Ishikawa (cell line): Measurements from ENCODE around the gene SSUH2.

Experiments
- CEBPB ChIP-seq: IDR thresholded peaks from 2 replicates; pipeline ENCODE4 v1.6.1; 2012
- CREB1 ChIP-seq: IDR thresholded peaks from 2 replicates; pipeline ENCODE4 v1.6.1; 2012; ENCODE audit warnings: low read depth
- EGR1 ChIP-seq: IDR thresholded peaks from 2 replicates; pipeline ENCODE4 v1.6.1; 2012
- EP300 ChIP-seq: IDR thresholded peaks from 2 replicates; pipeline ENCODE4 v1.6.1; 2012; ENCODE audit warnings: borderline replicate concordance
- FOXM1 ChIP-seq: IDR thresholded peaks from 2 replicates; pipeline ENCODE4 v1.6.1; 2012; ENCODE audit warnings: low read depth, borderline replicate concordance
- MAX ChIP-seq: IDR thresholded peaks from 2 replicates; pipeline ENCODE4 v1.6.1; 2012
- NFIC ChIP-seq: IDR thresholded peaks from 2 replicates; pipeline ENCODE4 v1.6.1; 2012
- RAD21 ChIP-seq: IDR thresholded peaks from 2 replicates; pipeline ENCODE4 v1.6.1; 2012; ENCODE audit warnings: low read depth
- REST ChIP-seq: IDR thresholded peaks from 2 replicates; pipeline ENCODE4 v1.6.1; 2012; ENCODE audit warnings: low read depth, mild to moderate bottlenecking
- TAF1 ChIP-seq: IDR thresholded peaks from 2 replicates; pipeline ENCODE4 v1.6.1; 2012; ENCODE audit warnings: low read depth, mild to moderate bottlenecking
- TCF12 ChIP-seq: IDR thresholded peaks from 2 replicates; pipeline ENCODE4 v1.6.1; 2012; ENCODE audit warnings: low read depth
- TEAD4 ChIP-seq: IDR thresholded peaks from 2 replicates; pipeline ENCODE4 v1.6.1; 2012
- USF1 ChIP-seq: IDR thresholded peaks from 2 replicates; pipeline ENCODE4 v1.6.1; 2012
- YY1 ChIP-seq: IDR thresholded peaks from 2 replicates; pipeline ENCODE4 v1.6.1; 2012; ENCODE audit warnings: low read depth
- ZBTB7A ChIP-seq: IDR thresholded peaks from 2 replicates; pipeline ENCODE4 v1.6.1; 2012; ENCODE audit warnings: low read depth

SSUH2 gene

GRCh38 chr3:8657804-8658305 is 13.3 kb upstream of the SSUH2 start:
- TF ChIP-seq MAX, result 0 out of 2 replicates have a peak, but pooled peaks have one; percentile 8
- TF ChIP-seq EP300, result no peak

- TF ChIP-seq TCF12 (no peak), RAD21 (no peak), MAX (0 out of 2 replicates have a peak, but pooled peaks have one; percentile 26)
Observed at GRCh38 chr3:8656240-8656639, 11.6 kb upstream of the SSUH2 start.

- no peak for TF ChIP-seq YY1
- peak; percentile 68; the same call in 1 of the 2 replicates for TF ChIP-seq TCF12
- TF ChIP-seq TEAD4, result peak; percentile 54
- peak; percentile 50; the same call in 1 of the 2 replicates for TF ChIP-seq FOXM1
- peak; percentile 82 for TF ChIP-seq EP300
- TF ChIP-seq RAD21, result no peak
Observed at GRCh38 chr3:8655387-8655835, 10.8 kb upstream of the SSUH2 start.

- TF ChIP-seq FOXM1, result peak; percentile 55
- peak; percentile 28; the same call in 1 of the 2 replicates for TF ChIP-seq NFIC
- peak; percentile 71 for TF ChIP-seq TCF12
- TF ChIP-seq TEAD4, result peak; percentile 56
- peak; percentile 80 for TF ChIP-seq EP300
Observed at GRCh38 chr3:8654572-8655329, 10.2 kb upstream of the SSUH2 start.

GRCh38 chr3:8653800-8654408 is 9.3 kb upstream of the SSUH2 start:
- TF ChIP-seq TAF1 (no peak), RAD21 (no peak), MAX (no peak), CREB1 (no peak), EP300 (no peak)

- TF ChIP-seq TEAD4 (no peak), FOXM1 (no peak), EP300 (no peak), EGR1 (no peak), NFIC (no peak), RAD21 (no peak)
Observed at GRCh38 chr3:8652324-8652987, 7.9 kb upstream of the SSUH2 start.

- TF ChIP-seq YY1 (no peak), REST (no peak), ZBTB7A (no peak), EP300 (no peak), RAD21 (no peak)
Observed at GRCh38 chr3:8651418-8652323, 7.1 kb upstream of the SSUH2 start.

GRCh38 chr3:8650583-8651416 is 6.2 kb upstream of the SSUH2 start:
- no peak for TF ChIP-seq MAX
- TF ChIP-seq REST, result no peak
- no peak for TF ChIP-seq USF1
- no peak for TF ChIP-seq CEBPB
- no peak for TF ChIP-seq FOXM1
- no peak for TF ChIP-seq RAD21
- TF ChIP-seq NFIC, result no peak
- no peak for TF ChIP-seq EP300
- TF ChIP-seq ZBTB7A, result no peak
- no peak for TF ChIP-seq TCF12
- TF ChIP-seq CREB1, result no peak
- no peak for TF ChIP-seq EGR1
- TF ChIP-seq YY1, result no peak
- TF ChIP-seq TAF1, result no peak
- TF ChIP-seq TEAD4, result no peak
